GM19455 (cell line): ENCODE measurements around the gene CISTR.
"Not testable (repeated sequence)": the region's sequence is repeated elsewhere in the genome, so short reads cannot be mapped to it uniquely, and the experiment has no call there.

ENCODE experiments used
- ATAC-seq: cut with Tn5 transposase; IDR thresholded peaks from one replicate; pipeline ENCODE4 v1.9.1; 2021; ENCODE audit not compliant: unreplicated experiment

Gene CISTR

GRCh38 chr12:53722450-53723041 lies 29.2 kb downstream of the CISTR start:
- no peak for ATAC-seq

GRCh38 chr12:53720946-53721345 lies 30.8 kb downstream of the CISTR start:
- ATAC-seq: no peak

DNA sequence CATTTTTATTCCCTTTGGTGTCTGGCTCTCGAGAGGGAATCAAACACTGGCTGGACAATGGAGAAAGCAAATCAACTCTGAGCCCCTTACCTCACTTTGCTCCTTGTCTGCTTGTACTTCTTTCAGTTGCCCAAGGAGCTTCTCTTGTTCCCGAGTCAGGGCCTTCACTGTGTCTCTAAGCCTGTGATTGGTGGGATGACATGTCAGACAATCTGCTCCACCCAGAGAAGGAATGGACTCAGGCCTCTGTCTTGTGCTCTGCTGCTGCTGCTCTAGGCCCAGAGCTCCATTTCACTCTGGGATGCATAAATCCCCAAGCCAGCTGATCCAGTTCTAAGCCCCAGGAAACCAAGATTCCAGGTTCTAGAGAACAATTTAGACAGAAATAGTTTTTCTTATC lies 32.1 kb downstream of the CISTR start:
- no peak for ATAC-seq

DNA sequence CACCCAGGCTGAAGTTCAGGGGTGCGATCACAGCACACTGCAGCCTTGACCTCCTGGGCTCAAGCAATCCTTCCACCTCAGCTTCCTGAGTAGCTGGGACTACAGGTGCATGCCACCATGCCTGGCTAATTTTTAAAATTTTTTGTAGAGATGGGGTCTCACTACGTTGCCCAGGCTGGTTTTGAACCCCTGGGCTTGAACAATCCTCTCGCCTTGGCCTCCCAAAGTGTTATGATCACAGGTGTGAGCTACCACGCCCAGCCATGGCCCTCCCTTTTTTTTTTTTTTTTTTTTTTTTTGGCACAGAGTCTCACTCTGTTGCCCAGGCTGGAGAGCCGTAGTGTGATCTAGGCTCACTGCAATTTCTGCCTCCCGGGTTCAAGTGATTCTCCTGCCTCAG lies 33.2 kb downstream of the CISTR start:
- not testable (repeated sequence) for ATAC-seq

GRCh38 chr12:53717319-53717718 lies 34.5 kb downstream of the CISTR start:
- ATAC-seq: no peak

- no peak for ATAC-seq
Measured at GRCh38 chr12:53714004-53714403, 37.8 kb downstream of the CISTR start.

DNA sequence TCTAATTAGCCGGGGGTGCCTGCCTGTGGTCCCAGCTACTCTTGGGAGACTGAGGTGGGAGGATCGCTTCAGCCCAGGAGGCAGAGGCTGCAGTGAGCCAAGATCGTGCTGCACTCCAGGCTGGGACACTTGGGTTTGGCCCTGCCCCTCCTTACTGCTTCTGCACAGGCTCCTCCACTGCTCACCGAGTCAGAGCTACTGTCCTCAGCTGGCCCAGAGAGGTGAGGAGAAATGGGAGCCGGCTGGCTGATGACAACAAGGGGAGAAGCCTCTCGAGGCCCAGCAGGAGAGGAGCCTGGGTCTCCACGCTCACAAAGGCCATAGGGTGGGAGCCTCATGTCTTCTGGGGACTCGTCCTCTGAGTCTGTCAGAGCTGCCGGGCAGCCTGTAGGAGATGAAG lies 38.3 kb downstream of the CISTR start:
- ATAC-seq: no peak

DNA sequence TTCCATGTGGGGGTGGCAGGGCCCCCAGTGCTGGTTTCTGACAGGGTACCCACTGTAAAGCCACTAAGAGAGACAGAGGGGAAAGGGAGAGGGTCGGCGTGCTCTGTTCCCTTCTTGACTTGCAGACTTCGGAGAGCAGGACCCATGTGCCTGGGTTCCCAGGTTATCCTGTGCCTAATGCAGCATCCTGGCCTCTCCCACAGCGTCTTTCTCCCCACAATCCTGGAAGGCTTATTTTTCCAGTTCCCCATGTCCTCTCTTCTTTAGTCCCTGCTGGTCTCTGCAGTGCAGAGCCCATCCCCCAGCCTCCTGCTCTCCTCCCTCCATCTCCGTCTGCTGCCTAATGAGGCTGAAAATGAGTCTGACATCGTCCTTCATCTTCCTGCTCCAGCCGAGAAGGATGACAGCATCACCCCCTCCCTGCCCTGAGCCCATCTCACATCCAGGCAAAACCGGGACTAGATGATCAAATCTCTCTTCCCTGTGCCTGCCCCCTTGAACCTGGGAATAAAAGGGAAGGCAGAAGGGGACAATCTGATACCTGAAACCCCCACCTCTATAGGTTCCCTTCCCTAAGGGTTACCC lies 39.6 kb downstream of the CISTR start:
- no peak for ATAC-seq

DNA sequence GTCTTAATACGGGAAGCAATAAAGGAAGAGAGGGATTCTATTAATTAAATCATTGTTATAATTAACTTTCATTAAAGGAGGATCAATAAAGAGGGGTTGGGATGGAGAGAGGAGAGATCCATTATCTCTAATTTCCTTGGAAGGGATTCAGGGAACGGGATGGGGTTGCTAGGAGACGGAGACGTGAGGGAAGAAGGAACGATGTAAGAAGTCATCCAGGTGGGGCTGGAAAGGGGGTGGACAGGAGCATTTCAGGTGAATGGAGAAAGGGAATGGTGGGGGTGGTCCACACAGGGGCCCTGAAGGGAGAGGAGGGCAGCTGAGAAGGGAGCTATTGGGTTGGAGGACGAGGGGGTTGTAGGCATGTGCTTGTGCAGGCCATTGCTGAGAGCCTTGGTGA lies 41.7 kb downstream of the CISTR start:
- ATAC-seq: no peak

DNA sequence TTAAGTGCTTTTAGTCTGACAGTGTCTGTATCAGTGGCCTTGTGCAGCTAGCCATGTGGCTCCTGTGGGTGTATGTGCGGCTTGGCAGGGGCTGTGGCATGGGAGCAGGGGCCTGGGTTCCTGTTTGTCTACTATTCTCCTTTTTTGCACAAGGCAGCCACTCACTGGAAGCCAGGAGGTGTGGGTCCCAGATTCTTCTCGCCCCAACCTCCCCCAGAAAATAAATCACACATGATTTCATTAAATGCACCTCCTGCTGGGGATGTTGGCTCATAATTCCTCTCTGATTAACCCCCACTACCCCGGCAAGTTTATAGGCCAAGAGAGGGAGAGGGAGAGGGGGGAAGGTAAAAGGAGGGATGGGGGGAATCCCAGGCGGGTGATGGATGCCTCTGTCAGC lies 42.1 kb downstream of the CISTR start:
- no peak for ATAC-seq

GRCh38 chr12:53706080-53706479 lies 45.7 kb downstream of the CISTR start:
- ATAC-seq: no peak

DNA sequence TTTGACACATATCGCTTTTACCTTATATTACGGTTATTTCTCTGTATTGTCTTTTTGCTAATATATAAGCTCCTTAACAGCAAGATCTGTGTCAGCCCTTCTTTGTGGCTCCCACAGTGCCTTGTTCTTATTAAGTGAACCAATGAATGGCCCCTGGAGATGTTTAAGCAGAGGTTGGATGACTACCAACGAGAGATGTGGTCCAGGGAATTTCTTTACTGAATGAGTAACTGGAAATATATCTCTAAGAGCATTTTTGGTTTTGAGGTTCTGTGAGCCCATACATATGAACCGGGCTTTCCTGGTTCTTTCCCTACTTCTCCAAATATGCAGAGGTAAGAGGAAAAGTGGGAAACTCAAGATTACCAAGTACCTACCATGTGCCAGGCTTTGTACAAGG lies 48.0 kb downstream of the CISTR start:
- no peak for ATAC-seq

DNA sequence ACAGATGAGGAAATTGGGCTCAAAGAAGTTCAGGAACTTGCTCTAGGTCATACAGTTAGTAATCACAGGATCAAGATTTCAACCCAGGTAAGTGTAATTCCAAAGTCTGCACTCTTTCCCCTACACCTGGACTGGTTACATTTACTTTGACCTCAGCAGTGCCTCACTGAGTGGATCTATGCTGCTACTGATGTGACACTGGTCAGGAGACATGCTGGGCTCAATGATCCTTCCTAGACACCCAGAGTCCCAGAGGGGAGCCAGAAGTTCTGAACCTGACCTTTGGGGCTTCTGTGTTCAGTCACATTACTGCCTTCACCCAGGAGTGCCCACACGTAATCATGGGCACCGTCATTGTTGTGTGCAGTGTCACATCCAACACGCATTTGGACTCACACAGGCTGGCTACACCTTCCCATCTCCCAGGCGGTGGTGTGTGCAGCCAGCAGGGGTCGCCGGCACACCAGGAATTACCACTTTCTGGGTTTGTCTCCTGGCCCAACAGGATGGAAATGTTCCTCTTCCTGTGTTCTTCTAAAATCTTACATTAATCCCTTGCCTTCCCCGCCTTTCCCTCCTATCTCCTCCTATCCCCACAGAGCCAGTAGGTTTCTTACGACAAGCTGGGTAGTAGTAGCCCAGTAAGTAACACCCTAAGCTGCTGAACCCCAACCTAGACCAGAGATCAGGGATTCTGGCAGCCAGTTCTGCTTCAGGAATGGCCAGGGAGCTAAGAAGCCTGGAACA lies 50.1 kb downstream of the CISTR start:
- no peak for ATAC-seq

DNA sequence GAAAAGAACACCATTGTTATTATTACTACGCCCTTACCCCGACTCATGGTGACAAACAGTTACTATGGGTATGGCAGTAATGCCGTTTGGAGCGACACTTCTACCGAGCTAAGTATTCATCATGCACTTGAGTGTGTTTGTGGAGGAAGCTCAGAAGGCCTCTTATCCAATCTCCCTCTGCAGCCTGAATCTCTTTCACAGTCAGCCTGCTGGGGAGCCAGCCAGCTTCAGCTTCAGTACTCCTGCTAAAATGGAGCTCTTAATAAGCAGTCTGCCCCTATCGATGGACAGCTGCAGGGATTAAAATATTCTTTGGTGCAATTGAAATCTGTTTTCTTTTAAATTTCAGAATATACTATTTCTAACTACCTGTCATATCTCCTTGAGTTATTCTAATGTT lies 51.2 kb downstream of the CISTR start:
- ATAC-seq: no peak

- ATAC-seq: no peak
Measured at GRCh38 chr12:53699678-53700025, 52.1 kb downstream of the CISTR start.

DNA sequence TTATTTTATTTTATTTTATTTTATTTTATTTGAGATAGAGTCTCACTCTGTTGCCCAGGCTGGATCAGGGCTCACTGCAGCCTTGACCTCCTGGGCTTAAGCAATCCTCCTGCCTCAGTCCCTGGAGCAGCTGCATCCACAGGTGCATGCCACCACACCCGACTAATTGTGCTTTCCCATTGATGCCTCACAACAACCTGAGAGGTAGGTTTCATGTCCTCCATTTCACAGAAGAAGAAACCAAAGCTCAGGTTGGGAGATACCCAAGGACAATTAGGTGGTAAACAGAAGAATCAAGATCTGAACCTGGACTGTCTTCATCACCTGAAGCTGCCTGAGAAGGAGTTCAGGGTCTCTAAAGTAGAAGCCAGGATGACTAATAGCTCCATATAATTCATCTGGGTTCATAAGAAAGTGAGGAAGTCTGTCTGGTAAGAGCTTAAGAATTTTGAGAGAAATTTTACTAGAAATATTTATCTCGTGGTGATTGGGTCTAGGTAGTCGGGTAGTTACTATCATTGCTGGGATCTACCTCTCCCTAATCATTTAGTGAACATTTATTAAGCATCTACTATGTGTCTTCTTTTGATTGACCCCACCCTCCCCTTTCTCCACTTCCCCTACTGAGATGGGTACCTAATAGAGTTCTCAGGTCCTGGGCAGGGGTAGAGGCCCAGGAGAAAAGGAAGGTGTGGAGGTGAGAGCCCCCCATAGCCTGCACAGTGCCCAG lies 52.7 kb downstream of the CISTR start:
- no peak for ATAC-seq

GRCh38 chr12:53696655-53697331 lies 55.0 kb downstream of the CISTR start:
- no peak for ATAC-seq
